ENCODE results near the gene IL23R.
"Not testable (repeated sequence)": the region's sequence is repeated elsewhere in the genome, so short reads cannot be mapped to it uniquely, and the experiment has no call there.

Gene IL23R

GRCh38 chr1:67166196-67166595, at the start of gene IL23R:
Gene IL23R (plus strand): TSS chr1:67166454. CDS start chr1:67168121, 1,667 bp downstream.
- DNase-seq (ENCODE audit: insufficient read length, low spot score) (no peak), FAIRE-seq (no peak)

- FAIRE-seq (no peak), DNase-seq (ENCODE audit: insufficient read length, low spot score) (no peak)
Measured at GRCh38 chr1:67118191-67118590, 48.1 kb upstream of the IL23R start.

GRCh38 chr1:67118646-67119045, 47.6 kb upstream of the IL23R start:
- DNase-seq (ENCODE audit: insufficient read length, low spot score), result no peak
- no peak for FAIRE-seq

GRCh38 chr1:67120855-67121619, 45.2 kb upstream of the IL23R start:
- FAIRE-seq, result no peak

GRCh38 chr1:67124455-67124854, 41.8 kb upstream of the IL23R start:
- FAIRE-seq (no peak), DNase-seq (ENCODE audit: insufficient read length, low spot score) (no peak)

More at GRCh38 chr1:67120855-67121619, 45.2 kb upstream of the IL23R start:
- no peak for DNase-seq (ENCODE audit: insufficient read length, low spot score)

- FAIRE-seq (no peak), DNase-seq (ENCODE audit: insufficient read length, low spot score) (no peak)
Measured at GRCh38 chr1:67126111-67126746, 40.0 kb upstream of the IL23R start.

- no peak for FAIRE-seq
- DNase-seq (ENCODE audit: insufficient read length, low spot score), result no peak
Measured at GRCh38 chr1:67126974-67127373, 39.3 kb upstream of the IL23R start.

- DNase-seq (ENCODE audit: insufficient read length, low spot score) (no peak), FAIRE-seq (no peak)
Measured at GRCh38 chr1:67130673-67131072, 35.6 kb upstream of the IL23R start.

GRCh38 chr1:67133177-67133576, 33.1 kb upstream of the IL23R start:
- DNase-seq (ENCODE audit: insufficient read length, low spot score) (no peak), FAIRE-seq (no peak)

- FAIRE-seq (no peak), DNase-seq (ENCODE audit: insufficient read length, low spot score) (no peak)
Measured at GRCh38 chr1:67134695-67135094, 31.6 kb upstream of the IL23R start, which contains the start of gene C1orf141. Gene C1orf141 (minus strand): TSS chr1:67134970. CDS start chr1:67127240, 7,730 bp downstream.

GRCh38 chr1:67135354-67135753, 30.9 kb upstream of the IL23R start:
- DNase-seq (ENCODE audit: insufficient read length, low spot score) (no peak), FAIRE-seq (peak; percentile 26)

- no peak for DNase-seq (ENCODE audit: insufficient read length, low spot score)
- FAIRE-seq, result no peak
Measured at GRCh38 chr1:67137307-67137753, 28.9 kb upstream of the IL23R start.

GRCh38 chr1:67138813-67139499, 27.3 kb upstream of the IL23R start:
- no peak for FAIRE-seq
- no peak for DNase-seq (ENCODE audit: insufficient read length, low spot score)

- FAIRE-seq (no peak), DNase-seq (ENCODE audit: insufficient read length, low spot score) (no peak)
Measured at GRCh38 chr1:67140460-67140859, 25.8 kb upstream of the IL23R start.

GRCh38 chr1:67141832-67142231, 24.4 kb upstream of the IL23R start:
- not testable (repeated sequence) for FAIRE-seq; DNase-seq (ENCODE audit: insufficient read length, low spot score)

GRCh38 chr1:67142931-67143330, 23.3 kb upstream of the IL23R start:
- no peak for FAIRE-seq
- DNase-seq (ENCODE audit: insufficient read length, low spot score), result no peak

- FAIRE-seq, result no peak
Measured at GRCh38 chr1:67143966-67144365, 22.3 kb upstream of the IL23R start.

GRCh38 chr1:67144696-67145095, 21.6 kb upstream of the IL23R start:
- FAIRE-seq (no peak), DNase-seq (ENCODE audit: insufficient read length, low spot score) (no peak)

More at GRCh38 chr1:67143966-67144365, 22.3 kb upstream of the IL23R start:
- DNase-seq (ENCODE audit: insufficient read length, low spot score), result no peak

GRCh38 chr1:67146101-67146500, 20.2 kb upstream of the IL23R start:
- FAIRE-seq, result no peak

GRCh38 chr1:67146539-67146938, 19.7 kb upstream of the IL23R start:
- DNase-seq (ENCODE audit: insufficient read length, low spot score) (no peak), FAIRE-seq (no peak)

More at GRCh38 chr1:67146101-67146500, 20.2 kb upstream of the IL23R start:
- DNase-seq (ENCODE audit: insufficient read length, low spot score), result no peak

- DNase-seq (ENCODE audit: insufficient read length, low spot score), result not testable (repeated sequence)
Measured at GRCh38 chr1:67147973-67148372, 18.3 kb upstream of the IL23R start.

More at GRCh38 chr1:67147973-67148372, 18.3 kb upstream of the IL23R start:
- not testable (repeated sequence) for FAIRE-seq

Data from HTR-8/SVneo (cell line).